ENCODE results near the gene DUSP8. TPM values are rescaled to one million over a fixed set of nuclear protein-coding genes. Genes with fewer than 3 reads are reported as not detected.

DUSP8 gene
- polyA plus RNA-seq, 1 experiment: 1.5 TPM

DNA sequence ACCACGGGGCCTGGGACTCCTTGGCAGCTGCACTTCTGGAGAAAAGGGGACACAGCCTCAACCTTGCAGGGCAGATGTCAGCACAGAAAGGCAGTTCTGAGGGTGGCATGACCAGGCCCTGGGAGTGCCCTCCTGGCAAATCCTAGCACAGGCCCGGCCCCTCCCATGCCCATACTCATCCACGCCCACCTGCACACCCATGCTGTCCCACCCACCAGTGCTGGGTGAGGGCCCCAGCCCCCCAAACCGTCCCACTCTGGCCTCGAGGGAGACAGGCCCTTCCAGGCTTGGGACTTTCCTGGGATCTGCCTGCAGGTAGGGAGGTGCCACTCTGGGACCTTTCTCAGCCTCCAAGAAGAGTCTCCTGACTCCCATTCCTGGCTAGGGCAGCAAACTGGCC lies 10.1 kb downstream of the DUSP8 start:
- Histone ChIP-seq H3K9me3 (ENCODE audit: control insufficient read depth, insufficient read depth, low read length) (no peaks in the 10 kb centered on the region), H3K27ac (ENCODE audit: low read depth, low read length) (no peak overlapping the region), H3K4me3 (ENCODE audit: low read depth, low read length) (no peak overlapping the region), H3K27me3 (ENCODE audit: control insufficient read depth, insufficient read depth, low read length) (no peaks in the 10 kb centered on the region)
- TF ChIP-seq CTCF (IDR thresholded peaks at IDR 0.05; ENCODE audit: low read depth, low read length): no peak
- no peak for DNase-seq (ENCODE audit: low read depth, low spot score)
- ChIA-PET POLR2A (no interaction called here), CTCF (no interaction called here)

DNA sequence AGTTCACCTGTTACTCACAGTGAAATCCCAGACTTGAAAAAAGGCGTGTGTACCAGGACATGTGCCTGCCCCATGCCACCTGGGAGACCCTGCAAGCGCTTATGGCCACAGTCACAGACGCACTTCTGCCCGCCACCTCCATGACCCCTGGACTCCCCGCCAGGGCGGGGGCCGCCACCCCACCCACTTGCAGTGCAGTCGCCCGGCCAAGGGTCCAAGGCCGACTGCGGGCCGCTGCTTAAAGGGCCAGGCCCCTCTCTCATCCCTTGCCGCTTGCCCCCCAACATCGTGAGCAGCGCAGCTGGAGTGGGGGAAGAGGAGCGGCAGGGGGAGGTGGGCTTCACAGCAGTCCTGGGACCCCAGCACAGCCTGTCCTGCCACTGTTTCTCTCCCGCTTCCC lies 10.8 kb downstream of the DUSP8 start:
- CTCF ChIA-PET: no interaction called here
- no peak for DNase-seq (ENCODE audit: low read depth, low spot score)
- TF ChIP-seq CTCF (IDR thresholded peaks at IDR 0.05; ENCODE audit: low read depth, low read length): no peak
- H3K4me3 ChIP-seq (ENCODE audit: low read depth, low read length): no peak overlapping the region
- no peak overlapping the region for H3K27ac ChIP-seq (ENCODE audit: low read depth, low read length)
- H3K27me3 ChIP-seq (ENCODE audit: control insufficient read depth, insufficient read depth, low read length): no peaks in the 10 kb centered on the region
- POLR2A ChIA-PET: no interaction called here
- no peaks in the 10 kb centered on the region for H3K9me3 ChIP-seq (ENCODE audit: control insufficient read depth, insufficient read depth, low read length)

DNA sequence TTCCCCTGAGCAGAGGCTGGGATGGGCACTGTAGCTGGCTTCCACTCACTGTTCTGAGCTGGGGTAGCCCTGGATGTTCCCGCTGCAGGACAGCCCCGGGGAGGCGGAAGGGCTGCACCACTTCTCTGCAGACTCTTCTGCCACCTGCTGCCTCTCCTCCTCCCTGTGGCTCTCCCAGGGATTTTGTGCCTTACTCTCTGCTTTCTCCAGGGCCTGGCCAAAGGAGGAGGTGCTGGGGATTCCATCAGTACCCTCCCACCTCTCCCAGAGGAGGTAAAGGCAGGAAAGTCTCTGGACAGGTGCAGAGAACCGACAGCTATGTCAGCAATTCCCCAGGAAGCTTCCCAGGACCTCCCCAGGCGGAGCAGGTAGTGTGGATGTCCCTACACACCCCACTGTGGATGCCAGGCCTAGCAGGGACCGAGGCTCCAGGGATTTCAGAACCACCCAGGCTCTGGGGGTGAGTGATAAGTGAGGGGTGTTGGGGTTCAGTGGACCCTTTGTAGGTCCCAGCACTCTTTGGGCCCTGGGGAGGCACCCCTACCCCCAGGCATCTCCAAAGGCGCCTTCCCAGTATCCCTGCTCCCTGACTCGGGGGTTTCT lies 11.3 kb downstream of the DUSP8 start:
- no peak for TF ChIP-seq CTCF (IDR thresholded peaks at IDR 0.05; ENCODE audit: low read depth, low read length)
- Histone ChIP-seq H3K4me3 (ENCODE audit: low read depth, low read length) (no peak overlapping the region), H3K9me3 (ENCODE audit: control insufficient read depth, insufficient read depth, low read length) (no peaks in the 10 kb centered on the region), H3K27me3 (ENCODE audit: control insufficient read depth, insufficient read depth, low read length) (no peaks in the 10 kb centered on the region), H3K27ac (ENCODE audit: low read depth, low read length) (no peak overlapping the region)
- POLR2A ChIA-PET: no interaction called here
- DNase-seq (ENCODE audit: low read depth, low spot score): no peak
- CTCF ChIA-PET: interaction anchor here (1.4 kb wide), 1 partner anchor 14 kb away, joined by 3 read pairs; no protein-coding TSS in a partner anchor

- no peak overlapping the region for H3K27ac ChIP-seq (ENCODE audit: low read depth, low read length)
- ChIA-PET CTCF (interaction anchor here (0.8 to 1.4 kb wide), 3 partner anchors 13 to 93 kb away, joined by 3 to 6 read pairs (median 3); no protein-coding TSS in a partner anchor), POLR2A (no interaction called here)
- TF ChIP-seq CTCF (IDR thresholded peaks at IDR 0.05; ENCODE audit: low read depth, low read length): no peak
- H3K4me3 ChIP-seq (ENCODE audit: low read depth, low read length): no peak overlapping the region
- no peak for DNase-seq (ENCODE audit: low read depth, low spot score)
- no peaks in the 10 kb centered on the region for H3K27me3 ChIP-seq (ENCODE audit: control insufficient read depth, insufficient read depth, low read length)
- no peaks in the 10 kb centered on the region; the same call in 1 of the 2 replicates for H3K9me3 ChIP-seq (ENCODE audit: control insufficient read depth, insufficient read depth, low read length)
Measured at GRCh38 chr11:1560002-1560648, 11.9 kb downstream of the DUSP8 start.
